A549 (cell line): Measurements from ENCODE around the gene RBBP5. TPM values are rescaled to one million over a fixed set of nuclear protein-coding genes. Genes with fewer than 3 reads are reported as not detected.

Source experiments
- ATAC-seq, 2 experiments: fragments of 200-7000 bp in 1 of 2; fragments of >200 bp in 1 of 2; cut with Nextera tagmentation in 1 of 2; cut with Tn5 transposase in 1 of 2; 3 replicates each; pipeline versions ENCODE4 v1.8.0 to v1.9.1; 2018 to 2020; ENCODE audit warnings: mild to moderate bottlenecking in 1 of 2, moderate library complexity in 1 of 2
- CTCF ChIA-PET: fragments of 300-600 bp; sonication (Branson Sonifier 250); formaldehyde crosslinking; extraction: SDS; loops from one replicate; lab custom pipeline; 2021; ENCODE audit warnings: antibody characterized with exemption, inconsistent platforms; lab: Yijun Ruan, JAX
- POLR2A ChIA-PET: fragments of 350-600 bp; formaldehyde crosslinking; extraction: SDS; loops from one replicate; lab custom pipeline; 2021; ENCODE audit warnings: antibody characterized with exemption, inconsistent platforms; lab: Yijun Ruan, JAX
- DNase-seq, 2 experiments: peaks; one replicate each; pipeline versions ENCODE4 v3.0.0 to v3.0.0-alpha.2; 2011 to 2016; ENCODE audit warnings: low read depth in 1 of 2, low spot score in 1 of 2
- FAIRE-seq: peaks from 2 replicates; lab custom pipeline; 2011; peaks lifted over from hg19 to GRCh38; lab: Jason Lieb, UNC
- H3K27ac ChIP-seq, 2 experiments: fragments of >200 bp; sonication (Bioruptor Twin); formaldehyde crosslinking; 3 replicates each; pipeline ENCODE4 v1.5.1; 2016 to 2017
- H3K4me1 ChIP-seq: fragments of >200 bp; sonication (Bioruptor Twin); formaldehyde crosslinking; 3 replicates; pipeline ENCODE4 v1.6.1; 2016
- H3K4me2 ChIP-seq: fragments of >200 bp; sonication (Bioruptor Twin); formaldehyde crosslinking; 3 replicates; pipeline ENCODE4 v1.6.1; 2016
- H3K4me3 ChIP-seq: fragments of >200 bp; sonication (Bioruptor Twin); formaldehyde crosslinking; 3 replicates; pipeline ENCODE4 v1.5.1; 2016
- H3K9me3 ChIP-seq: fragments of >200 bp; sonication (Bioruptor Twin); formaldehyde crosslinking; 3 replicates; pipeline ENCODE4 v1.6.1; 2016
- CBX2 ChIP-seq: fragments of 200-600 bp; sonication (generic); IDR thresholded peaks from 2 replicates; pipeline ENCODE4 v1.6.1; 2016; ENCODE audit warnings: low read depth, mild to moderate bottlenecking, borderline replicate concordance
- CEBPB ChIP-seq, 2 experiments: fragments of >200 bp in 1 of 2; sonication (Bioruptor Twin) in 1 of 2; formaldehyde crosslinking in 1 of 2; IDR thresholded peaks; 2 replicates each; pipeline ENCODE4 v1.6.1; 2012 to 2016
- CHD4 ChIP-seq: fragments of 200-600 bp; sonication (generic); IDR thresholded peaks from 2 replicates; pipeline ENCODE4 v1.6.1; 2016; ENCODE audit warnings: antibody characterized with exemption, mild to moderate bottlenecking, borderline replicate concordance
- HDAC2 ChIP-seq: fragments of 200-600 bp; sonication (generic); IDR thresholded peaks from 2 replicates; pipeline ENCODE4 v1.6.1; 2016
- HEYL ChIP-seq: fragments of 250-450 bp; sonication (Bioruptor Pico); IDR thresholded peaks from 2 replicates; pipeline ENCODE4 v1.8.0; 2021; ENCODE audit warnings: mild to moderate bottlenecking, moderate library complexity
- KDM1A ChIP-seq: fragments of 200-600 bp; sonication (generic); IDR thresholded peaks from 2 replicates; pipeline ENCODE4 v1.6.1; 2016; ENCODE audit warnings: low read depth, mild to moderate bottlenecking
- MAFK ChIP-seq: fragments of 450-650 bp; IDR thresholded peaks from 2 replicates; pipeline ENCODE4 v1.6.1; 2014; ENCODE audit not compliant: partially characterized antibody
- MAZ ChIP-seq: fragments of 150-350 bp; IDR thresholded peaks from 2 replicates; pipeline ENCODE4 v1.6.1; 2014; ENCODE audit warnings: antibody characterized with exemption, low read depth, low read length, borderline replicate concordance
- NFE2L2 ChIP-seq: fragments of 150-350 bp; conservative IDR thresholded peaks from 2 replicates; pipeline ENCODE4 v1.6.1; 2014; ENCODE audit warnings: low read length
- RARB ChIP-seq: fragments of 250-450 bp; sonication (Bioruptor Pico); IDR thresholded peaks from 2 replicates; pipeline ENCODE4 v1.8.0; 2021; ENCODE audit warnings: mild to moderate bottlenecking, moderate library complexity
- RCOR1 ChIP-seq: fragments of 150-350 bp; IDR thresholded peaks from 2 replicates; pipeline ENCODE4 v1.6.1; 2014; ENCODE audit warnings: antibody characterized with exemption, low read length, low read depth
- SMC3 ChIP-seq: fragments of >200 bp; sonication (Bioruptor Twin); formaldehyde crosslinking; IDR thresholded peaks from 3 replicates; pipeline ENCODE4 v1.6.1; 2018; ENCODE audit warnings: inconsistent platforms
- SREBF2 ChIP-seq: fragments of 450-650 bp; IDR thresholded peaks from 2 replicates; pipeline ENCODE4 v1.6.1; 2014; ENCODE audit warnings: mild to moderate bottlenecking, moderate library complexity
- ZC3H11A ChIP-seq: fragments of 450-650 bp; IDR thresholded peaks from 2 replicates; pipeline ENCODE4 v1.6.1; 2014; ENCODE audit warnings: antibody characterized with exemption, mild to moderate bottlenecking
- ZSCAN20 ChIP-seq: fragments of 250-450 bp; sonication (Bioruptor Pico); IDR thresholded peaks from 2 replicates; pipeline ENCODE4 v1.8.0; 2022; ENCODE audit warnings: mild to moderate bottlenecking, moderate library complexity
- WGBS: methylation state at CpG from one replicate; pipeline ENCODE4 v1.1.6; 2017; ENCODE audit errors: missing lambda C conversion rate; 5-methylcytosine and 5-hydroxymethylcytosine counted together
- polyA plus RNA-seq, 4 experiments: library from polyadenylated mRNA; depleted of rRNA in 3 of 4; stranded (reverse); fragments of >200 nt; fragmentation: RNase III in 1 of 4; extraction: RNeasy Plus Mini Kit Qiagen cat#74134 plus additional on column Dnase treatment in 1 of 4; gene quantifications; 2 replicates in 3 of 4; 3 replicates in 1 of 4; pipeline ENCODE4 v1.2.3, GENCODE V29; 2011 to 2017
- TF ChIP-seq, protein P1 (sequence below): fragments of 450-650 bp; IDR thresholded peaks from 2 replicates; pipeline ENCODE4 v1.6.1; 2014; ENCODE audit warnings: antibody characterized with exemption
- TF ChIP-seq, protein P2 (sequence below): fragments of >200 bp; sonication (Bioruptor Twin); formaldehyde crosslinking; IDR thresholded peaks from 3 replicates; pipeline ENCODE4 v1.5.1; 2016
- TF ChIP-seq, protein P3 (sequence below): IDR thresholded peaks from 2 replicates; pipeline ENCODE4 v1.6.1; 2012
- TF ChIP-seq, protein P4 (sequence below): fragments of >200 bp; sonication (Bioruptor Twin); formaldehyde crosslinking; IDR thresholded peaks from 3 replicates; pipeline ENCODE4 v1.6.1; 2016
- TF ChIP-seq, protein P5 (sequence below): fragments of 250-450 bp; sonication (Bioruptor Pico); IDR thresholded peaks from 2 replicates; pipeline ENCODE4 v1.5.0; 2020; ENCODE audit warnings: low read depth, mild to moderate bottlenecking, moderate library complexity

The RBBP5 gene
- polyA plus RNA-seq, 2 of the 4 experiments (the other 2 are of a cell fraction) = 15.9 to 21.8 TPM

DNA sequence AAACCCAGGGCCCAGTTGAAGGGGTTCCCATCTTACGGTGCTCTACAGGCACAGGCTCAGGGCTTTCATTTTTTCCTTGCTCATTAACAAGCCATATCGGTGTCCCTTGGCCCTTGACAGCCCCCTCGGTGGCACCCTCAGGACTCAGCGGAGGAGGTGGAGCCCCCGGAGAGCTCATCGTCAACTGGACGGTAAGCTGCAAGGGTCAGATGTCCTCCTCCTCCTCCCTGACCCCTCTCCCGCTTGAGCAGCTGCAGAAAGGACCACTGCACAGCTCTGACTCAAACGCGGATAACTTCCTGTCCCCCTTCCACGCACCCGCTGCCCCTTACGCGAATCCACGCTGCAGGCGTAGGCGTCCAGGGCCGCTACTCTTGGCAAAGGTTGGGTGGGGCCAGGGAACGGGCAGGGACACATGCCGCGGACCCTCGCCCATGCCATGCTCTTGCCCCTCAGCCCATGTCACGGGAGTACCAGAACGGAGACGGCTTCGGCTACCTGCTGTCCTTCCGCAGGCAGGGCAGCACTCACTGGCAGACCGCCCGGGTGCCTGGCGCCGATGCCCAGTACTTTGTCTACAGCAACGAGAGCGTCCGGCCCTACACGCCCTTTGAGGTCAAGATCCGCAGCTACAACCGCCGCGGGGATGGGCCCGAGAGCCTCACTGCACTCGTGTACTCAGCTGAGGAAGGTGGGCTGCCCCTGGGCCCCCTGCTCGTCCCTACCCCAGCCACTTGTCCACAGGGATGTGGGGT, 52.2 kb downstream of the RBBP5 start:
- Histone ChIP-seq H3K4me3 (no peak overlapping the region), H3K4me1 (no peaks in the 10 kb centered on the region), H3K4me2 (no peak overlapping the region), H3K27ac (no peak overlapping the region), H3K9me3 (no peaks in the 10 kb centered on the region)
- FAIRE-seq (no peak), ATAC-seq (no peak), DNase-seq (no peak)
- TF ChIP-seq, protein P1, sequence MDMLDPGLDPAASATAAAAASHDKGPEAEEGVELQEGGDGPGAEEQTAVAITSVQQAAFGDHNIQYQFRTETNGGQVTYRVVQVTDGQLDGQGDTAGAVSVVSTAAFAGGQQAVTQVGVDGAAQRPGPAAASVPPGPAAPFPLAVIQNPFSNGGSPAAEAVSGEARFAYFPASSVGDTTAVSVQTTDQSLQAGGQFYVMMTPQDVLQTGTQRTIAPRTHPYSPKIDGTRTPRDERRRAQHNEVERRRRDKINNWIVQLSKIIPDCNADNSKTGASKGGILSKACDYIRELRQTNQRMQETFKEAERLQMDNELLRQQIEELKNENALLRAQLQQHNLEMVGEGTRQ = no peak
- TF ChIP-seq, protein P2, sequence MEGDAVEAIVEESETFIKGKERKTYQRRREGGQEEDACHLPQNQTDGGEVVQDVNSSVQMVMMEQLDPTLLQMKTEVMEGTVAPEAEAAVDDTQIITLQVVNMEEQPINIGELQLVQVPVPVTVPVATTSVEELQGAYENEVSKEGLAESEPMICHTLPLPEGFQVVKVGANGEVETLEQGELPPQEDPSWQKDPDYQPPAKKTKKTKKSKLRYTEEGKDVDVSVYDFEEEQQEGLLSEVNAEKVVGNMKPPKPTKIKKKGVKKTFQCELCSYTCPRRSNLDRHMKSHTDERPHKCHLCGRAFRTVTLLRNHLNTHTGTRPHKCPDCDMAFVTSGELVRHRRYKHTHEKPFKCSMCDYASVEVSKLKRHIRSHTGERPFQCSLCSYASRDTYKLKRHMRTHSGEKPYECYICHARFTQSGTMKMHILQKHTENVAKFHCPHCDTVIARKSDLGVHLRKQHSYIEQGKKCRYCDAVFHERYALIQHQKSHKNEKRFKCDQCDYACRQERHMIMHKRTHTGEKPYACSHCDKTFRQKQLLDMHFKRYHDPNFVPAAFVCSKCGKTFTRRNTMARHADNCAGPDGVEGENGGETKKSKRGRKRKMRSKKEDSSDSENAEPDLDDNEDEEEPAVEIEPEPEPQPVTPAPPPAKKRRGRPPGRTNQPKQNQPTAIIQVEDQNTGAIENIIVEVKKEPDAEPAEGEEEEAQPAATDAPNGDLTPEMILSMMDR = no peak
- CTCF ChIA-PET = interaction anchor here (0.6 to 15.7 kb wide), 7 partner anchors 8 to 187 kb away, joined by 3 to 134 read pairs (median 6); no protein-coding TSS in a partner anchor
- POLR2A ChIA-PET = interaction anchor here (0.6 kb wide), 1 partner anchor 66 kb away, joined by 3 read pairs; no protein-coding TSS in a partner anchor
- WGBS = 72% methylated on average over 37 of the region's 42 CpGs

DNA sequence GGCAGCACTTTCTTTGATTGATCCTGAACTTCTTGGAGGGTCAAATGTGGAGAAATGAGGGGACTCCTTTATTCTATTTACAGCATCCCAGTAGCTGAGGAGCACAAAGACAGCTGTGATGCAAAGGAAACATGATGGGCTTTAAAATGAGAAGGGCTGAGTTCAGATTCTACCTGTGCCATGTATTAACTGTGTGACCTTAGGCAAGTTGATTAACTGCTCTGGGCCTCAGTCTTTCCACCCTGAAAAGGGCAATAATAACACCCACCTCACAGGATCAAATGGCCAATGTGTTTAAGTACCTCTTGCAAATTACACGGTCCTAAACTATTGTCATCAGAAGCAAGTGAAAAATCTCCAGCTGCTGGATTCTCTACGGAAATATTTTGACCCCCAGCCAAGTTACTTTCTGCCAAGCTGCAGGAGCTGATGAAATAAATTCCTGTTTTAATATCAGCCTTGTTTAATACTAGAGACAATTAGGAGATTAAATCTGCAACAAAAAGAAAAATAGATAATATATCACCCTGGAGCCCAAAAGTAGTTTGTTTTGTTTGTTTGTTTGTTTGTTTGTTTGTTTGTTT, 53.2 kb downstream of the RBBP5 start:
- Histone ChIP-seq H3K4me3 (no peak overlapping the region), H3K4me2 (no peak overlapping the region), H3K27ac (no peak overlapping the region), H3K9me3 (no peaks in the 10 kb centered on the region), H3K4me1 (no peaks in the 10 kb centered on the region)
- CTCF ChIA-PET = interaction anchor here (0.6 to 2.0 kb wide), 6 partner anchors 10 to 467 kb away, joined by 3 to 8 read pairs (median 4); no protein-coding TSS in a partner anchor
- no peak for ATAC-seq
- DNase-seq = no peak
- TF ChIP-seq KDM1A (no peak), HDAC2 (no peak), ZC3H11A (no peak), NFE2L2 (no peak), SREBF2 (no peak), ZSCAN20 (no peak), HEYL (CRISPR knock-in tag) (no peak), MAZ (no peak), RCOR1 (no peak), RARB (CRISPR knock-in tag) (no peak), CBX2 (no peak), CHD4 (no peak)
- TF ChIP-seq, protein P3, sequence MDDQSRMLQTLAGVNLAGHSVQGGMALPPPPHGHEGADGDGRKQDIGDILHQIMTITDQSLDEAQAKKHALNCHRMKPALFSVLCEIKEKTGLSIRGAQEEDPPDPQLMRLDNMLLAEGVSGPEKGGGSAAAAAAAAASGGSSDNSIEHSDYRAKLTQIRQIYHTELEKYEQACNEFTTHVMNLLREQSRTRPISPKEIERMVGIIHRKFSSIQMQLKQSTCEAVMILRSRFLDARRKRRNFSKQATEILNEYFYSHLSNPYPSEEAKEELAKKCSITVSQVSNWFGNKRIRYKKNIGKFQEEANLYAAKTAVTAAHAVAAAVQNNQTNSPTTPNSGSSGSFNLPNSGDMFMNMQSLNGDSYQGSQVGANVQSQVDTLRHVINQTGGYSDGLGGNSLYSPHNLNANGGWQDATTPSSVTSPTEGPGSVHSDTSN = no peak
- TF ChIP-seq, protein P4, sequence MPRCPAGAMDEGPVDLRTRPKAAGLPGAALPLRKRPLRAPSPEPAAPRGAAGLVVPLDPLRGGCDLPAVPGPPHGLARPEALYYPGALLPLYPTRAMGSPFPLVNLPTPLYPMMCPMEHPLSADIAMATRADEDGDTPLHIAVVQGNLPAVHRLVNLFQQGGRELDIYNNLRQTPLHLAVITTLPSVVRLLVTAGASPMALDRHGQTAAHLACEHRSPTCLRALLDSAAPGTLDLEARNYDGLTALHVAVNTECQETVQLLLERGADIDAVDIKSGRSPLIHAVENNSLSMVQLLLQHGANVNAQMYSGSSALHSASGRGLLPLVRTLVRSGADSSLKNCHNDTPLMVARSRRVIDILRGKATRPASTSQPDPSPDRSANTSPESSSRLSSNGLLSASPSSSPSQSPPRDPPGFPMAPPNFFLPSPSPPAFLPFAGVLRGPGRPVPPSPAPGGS = no peak
- POLR2A ChIA-PET = interaction anchor here (0.6 kb wide), 1 partner anchor 65 kb away, joined by 3 read pairs; no protein-coding TSS in a partner anchor
- 36% methylated on average over 2 of the region's 2 CpGs for WGBS
- FAIRE-seq = no peak

DNA sequence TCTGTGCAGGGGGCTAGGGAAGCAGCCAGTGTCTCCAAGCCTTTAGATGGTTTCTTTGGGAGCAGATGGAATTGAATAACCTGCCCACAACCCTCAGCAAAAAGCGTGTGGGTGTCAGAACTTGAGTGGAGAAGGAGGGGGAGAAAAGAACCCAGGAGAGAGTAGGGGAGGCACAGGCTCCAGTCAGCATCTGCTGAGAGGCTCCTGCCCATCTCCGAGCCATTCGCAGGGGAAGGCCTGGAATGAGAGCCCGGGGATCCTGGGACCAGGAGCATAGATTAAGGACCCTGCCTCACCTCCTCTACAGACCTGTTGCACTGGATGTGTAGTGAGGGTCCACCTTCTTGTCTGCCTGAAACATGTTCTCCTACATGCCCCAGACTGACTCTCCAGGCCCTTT, 53.8 kb downstream of the RBBP5 start:
- FAIRE-seq = no peak
- DNase-seq = no peak
- TF ChIP-seq SMC3 (no peak), MAFK (no peak), CEBPB (IDR thresholded peaks at IDR 0.05) (no peak)
- TF ChIP-seq, protein P5, sequence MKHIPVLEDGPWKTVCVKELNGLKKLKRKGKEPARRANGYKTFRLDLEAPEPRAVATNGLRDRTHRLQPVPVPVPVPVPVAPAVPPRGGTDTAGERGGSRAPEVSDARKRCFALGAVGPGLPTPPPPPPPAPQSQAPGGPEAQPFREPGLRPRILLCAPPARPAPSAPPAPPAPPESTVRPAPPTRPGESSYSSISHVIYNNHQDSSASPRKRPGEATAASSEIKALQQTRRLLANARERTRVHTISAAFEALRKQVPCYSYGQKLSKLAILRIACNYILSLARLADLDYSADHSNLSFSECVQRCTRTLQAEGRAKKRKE (CRISPR knock-in tag) = no peak
- no peaks in the 10 kb centered on the region for H3K9me3 ChIP-seq
- WGBS = 83% methylated on average over 4 of the region's 4 CpGs
- H3K27ac ChIP-seq = no peak overlapping the region
- H3K4me3 ChIP-seq = no peak overlapping the region
- ATAC-seq = no peak
- ChIA-PET CTCF (interaction anchor here (0.7 to 3.4 kb wide), 4 partner anchors 79 to 466 kb away, joined by 3 to 21 read pairs (median 5); no protein-coding TSS in a partner anchor), POLR2A (no interaction called here)
- H3K4me1 ChIP-seq = no peaks in the 10 kb centered on the region
- H3K4me2 ChIP-seq = no peak overlapping the region
